GM12874 (cell line): ENCODE results near the gene HOXD4.

Experiments used
- CTCF ChIP-seq: IDR thresholded peaks from 2 replicates; pipeline ENCODE4 v1.5.1; 2011; ENCODE audit warnings: low read depth, mild to moderate bottlenecking, control low read depth, low read length, moderate library complexity; ENCODE audit not compliant: insufficient read depth

The HOXD4 gene

DNA sequence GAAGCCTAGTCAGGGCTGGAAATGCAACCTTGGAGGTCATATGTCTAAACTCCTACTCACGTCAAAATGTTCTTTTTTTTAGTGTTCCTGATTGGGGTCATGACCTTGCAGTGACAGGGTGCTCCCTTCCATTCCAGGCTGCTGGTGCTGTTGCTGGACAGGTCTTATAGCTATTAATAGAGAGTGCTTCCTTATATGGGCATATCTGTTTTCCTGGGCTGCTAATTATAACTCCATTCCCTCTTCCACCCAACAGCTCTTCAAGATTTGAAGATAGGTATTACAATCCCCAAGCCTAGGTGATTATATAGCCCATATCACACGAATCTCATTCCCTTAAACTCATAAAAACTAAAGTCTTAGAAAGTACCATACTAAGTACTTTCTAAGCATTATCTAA, 18.4 kb downstream of the HOXD4 start:
- TF ChIP-seq CTCF = no peak

GRCh38 chr2:176170602-176171305, 19.4 kb downstream of the HOXD4 start:
- no peak for TF ChIP-seq CTCF

- TF ChIP-seq CTCF = no peak
Measured at GRCh38 chr2:176171351-176172006, 20.1 kb downstream of the HOXD4 start.

DNA sequence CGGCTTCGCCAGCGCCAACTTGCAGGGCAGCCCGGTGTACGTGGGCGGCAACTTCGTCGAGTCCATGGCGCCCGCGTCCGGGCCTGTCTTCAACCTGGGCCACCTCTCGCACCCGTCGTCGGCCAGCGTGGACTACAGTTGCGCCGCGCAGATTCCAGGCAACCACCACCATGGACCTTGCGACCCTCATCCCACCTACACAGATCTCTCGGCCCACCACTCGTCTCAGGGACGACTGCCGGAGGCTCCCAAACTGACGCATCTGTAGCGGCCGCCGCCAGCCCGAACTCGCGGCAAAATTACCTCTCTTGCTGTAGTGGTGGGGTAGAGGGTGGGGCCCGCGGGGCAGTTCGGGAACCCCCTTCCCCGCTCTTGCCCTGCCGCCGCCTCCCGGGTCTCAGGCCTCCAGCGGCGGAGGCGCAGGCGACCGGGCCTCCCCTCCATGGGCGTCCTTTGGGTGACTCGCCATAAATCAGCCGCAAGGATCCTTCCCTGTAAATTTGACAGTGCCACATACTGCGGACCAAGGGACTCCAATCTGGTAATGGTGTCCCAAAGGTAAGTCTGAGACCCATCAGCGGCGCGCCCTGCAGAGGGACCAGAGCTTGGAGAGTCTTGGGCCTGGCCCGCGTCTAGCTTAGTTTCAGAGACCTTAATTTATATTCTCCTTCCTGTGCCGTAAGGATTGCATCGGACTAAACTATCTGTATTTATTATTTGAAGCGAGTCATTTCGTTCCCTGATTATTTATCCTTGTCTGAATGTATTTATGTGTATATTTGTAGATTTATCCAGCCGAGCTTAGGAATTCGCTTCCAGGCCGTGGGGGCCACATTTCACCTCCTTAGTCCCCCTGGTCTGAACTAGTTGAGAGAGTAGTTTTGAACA, 20.9 kb downstream of the HOXD4 start:
- no peak for TF ChIP-seq CTCF

DNA sequence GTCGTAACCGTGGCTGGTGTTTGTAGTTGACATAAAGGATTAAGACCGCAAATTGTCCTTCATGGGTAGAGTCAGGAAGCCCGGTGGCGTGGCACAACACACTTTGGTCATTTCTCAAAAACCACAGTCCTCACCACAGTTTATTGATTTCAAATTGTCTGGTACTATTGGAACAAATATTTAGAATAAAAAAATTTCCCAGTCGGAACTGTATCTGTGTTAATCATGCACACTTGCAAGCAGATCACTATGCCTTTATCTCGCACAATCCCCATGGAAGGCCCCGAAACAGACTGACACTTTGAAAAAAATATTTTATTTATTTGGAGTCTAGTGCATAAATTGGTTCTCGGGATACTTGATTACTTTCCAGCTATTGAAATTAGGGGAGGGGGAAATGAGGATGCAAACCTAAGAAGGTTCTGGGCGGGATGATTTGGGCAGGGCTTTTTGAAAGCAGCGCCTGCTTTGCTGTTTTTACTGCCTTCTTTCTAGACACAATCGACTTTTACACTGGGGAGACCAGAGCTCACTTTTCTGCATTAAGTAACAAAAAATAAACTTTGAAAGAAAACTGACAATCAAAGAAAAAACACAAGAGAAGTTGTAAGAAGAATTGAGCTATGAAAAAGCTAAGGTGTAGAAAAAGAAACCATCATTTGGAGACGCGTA, 21.7 kb downstream of the HOXD4 start:
- TF ChIP-seq CTCF = no peak

- no peak for TF ChIP-seq CTCF
Measured at GRCh38 chr2:176173567-176174381, 22.4 kb downstream of the HOXD4 start.
